Renal pelvis (tissue), 4 donors: ENCODE measurements around the gene KRT5. TPM values are rescaled to one million over a fixed set of nuclear protein-coding genes. Genes with fewer than 3 reads are reported as not detected.
"Not testable (repeated sequence)": the region's sequence is repeated elsewhere in the genome, so short reads cannot be mapped to it uniquely, and the experiment has no call there.

Source experiments
- DNase-seq: peaks from one replicate; pipeline ENCODE4 v3.0.0-alpha.2; 2013
- polyA plus RNA-seq, 3 donors: library from polyadenylated mRNA; unstranded; fragments of 120-200 nt; gene quantifications; one replicate each; pipeline ENCODE4 v1.2.1, GENCODE V29; 2013; ENCODE audit not compliant: insufficient read length in 3 of 3

Gene KRT5
- polyA plus RNA-seq, 3 donors = 0.44 to 1.1 (median 0.59) TPM

GRCh38 chr12:52496054-52496453, 24.1 kb downstream of the KRT5 start:
- no peak for DNase-seq

DNA sequence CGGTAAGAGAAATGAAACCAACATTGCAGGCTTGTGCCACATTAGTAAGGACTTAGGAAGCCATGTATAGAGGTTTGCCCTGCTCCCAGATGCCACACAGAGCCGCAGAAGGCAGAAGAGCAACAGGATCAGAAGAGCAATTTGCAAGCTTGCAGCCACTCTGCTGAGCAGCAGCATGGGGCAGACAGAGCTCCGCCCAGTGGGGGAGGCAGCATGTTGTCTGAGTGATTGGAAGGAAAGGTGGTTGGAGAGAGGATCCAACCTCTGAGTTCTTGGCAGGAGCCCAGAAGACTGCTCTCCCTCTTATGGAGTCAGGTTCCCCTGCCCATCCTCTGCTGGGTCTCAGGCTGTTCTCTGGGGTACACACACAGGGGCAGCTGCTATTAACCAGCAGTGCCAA, 24.8 kb downstream of the KRT5 start:
- DNase-seq = peak; percentile 33

DNA sequence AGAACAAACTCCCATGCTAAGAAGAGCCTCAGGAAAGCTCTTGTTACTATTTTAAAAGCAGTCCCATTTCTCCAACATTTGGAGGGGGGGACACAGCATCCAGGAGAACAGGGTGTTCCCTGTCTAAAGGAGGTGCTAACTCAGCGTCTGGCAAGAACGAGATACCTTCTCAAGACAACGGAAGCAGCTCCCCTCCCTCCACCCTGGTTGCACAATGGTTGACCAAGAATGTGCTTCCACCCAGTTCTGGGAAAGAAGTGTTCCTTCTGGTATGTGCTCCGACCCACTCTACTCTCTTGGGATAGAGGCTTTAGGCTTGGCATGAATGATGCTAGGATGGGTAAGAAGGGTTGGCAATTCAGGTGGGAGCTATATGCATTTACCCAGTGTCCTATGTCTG, 25.7 kb downstream of the KRT5 start:
- no peak for DNase-seq

GRCh38 chr12:52494100-52494499, 26.1 kb downstream of the KRT5 start:
- no peak for DNase-seq

DNA sequence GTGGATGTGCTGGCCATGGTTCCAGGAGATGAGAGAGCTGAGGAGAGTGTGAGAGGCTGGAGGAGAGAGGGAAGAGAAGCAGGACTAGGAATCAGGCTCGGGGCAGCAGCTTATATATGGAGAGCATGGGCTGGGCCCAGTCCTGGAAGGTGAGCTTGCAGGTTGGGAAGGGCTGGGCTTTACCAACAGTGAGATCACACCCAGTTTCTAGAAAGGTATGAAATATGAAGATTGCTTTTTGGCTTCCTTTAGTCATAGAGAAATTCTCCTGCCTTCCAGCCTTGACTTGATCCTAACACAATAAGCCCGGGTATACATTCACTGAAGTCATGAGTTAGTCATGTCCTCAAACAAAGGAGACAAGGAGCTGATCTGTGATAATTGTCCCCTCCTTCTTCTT, 27.0 kb downstream of the KRT5 start, which contains the start of gene KRT6A:
Gene KRT6A (minus strand): TSS at position 86 of the 400 bp plus-strand sequence. CDS start 69 bp downstream, at position 17.
- no peak for DNase-seq

DNA sequence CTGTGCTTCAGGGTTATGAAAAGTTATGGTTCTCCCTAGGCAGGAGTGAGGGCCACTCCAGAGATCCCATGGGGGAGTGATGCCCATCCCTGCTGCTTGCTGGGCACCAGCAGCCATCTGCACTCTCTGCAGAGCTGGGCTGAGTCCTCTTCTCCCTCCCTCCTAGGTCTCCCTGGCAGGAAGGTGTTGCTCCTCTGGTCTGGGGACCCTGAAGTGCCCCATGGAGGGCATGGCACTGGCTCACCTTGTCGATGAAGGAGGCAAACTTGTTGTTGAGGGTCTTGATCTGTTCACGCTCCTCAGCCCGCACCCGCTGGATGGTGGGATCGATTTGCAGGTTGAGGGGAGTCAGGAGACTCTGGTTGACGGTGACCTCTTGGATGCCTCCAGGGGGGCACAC, 27.8 kb downstream of the KRT5 start:
- not testable (repeated sequence) for DNase-seq

GRCh38 chr12:52491495-52491894, 28.7 kb downstream of the KRT5 start:
- DNase-seq = not testable (repeated sequence)

GRCh38 chr12:52488736-52489135, 31.5 kb downstream of the KRT5 start:
- no peak for DNase-seq

DNA sequence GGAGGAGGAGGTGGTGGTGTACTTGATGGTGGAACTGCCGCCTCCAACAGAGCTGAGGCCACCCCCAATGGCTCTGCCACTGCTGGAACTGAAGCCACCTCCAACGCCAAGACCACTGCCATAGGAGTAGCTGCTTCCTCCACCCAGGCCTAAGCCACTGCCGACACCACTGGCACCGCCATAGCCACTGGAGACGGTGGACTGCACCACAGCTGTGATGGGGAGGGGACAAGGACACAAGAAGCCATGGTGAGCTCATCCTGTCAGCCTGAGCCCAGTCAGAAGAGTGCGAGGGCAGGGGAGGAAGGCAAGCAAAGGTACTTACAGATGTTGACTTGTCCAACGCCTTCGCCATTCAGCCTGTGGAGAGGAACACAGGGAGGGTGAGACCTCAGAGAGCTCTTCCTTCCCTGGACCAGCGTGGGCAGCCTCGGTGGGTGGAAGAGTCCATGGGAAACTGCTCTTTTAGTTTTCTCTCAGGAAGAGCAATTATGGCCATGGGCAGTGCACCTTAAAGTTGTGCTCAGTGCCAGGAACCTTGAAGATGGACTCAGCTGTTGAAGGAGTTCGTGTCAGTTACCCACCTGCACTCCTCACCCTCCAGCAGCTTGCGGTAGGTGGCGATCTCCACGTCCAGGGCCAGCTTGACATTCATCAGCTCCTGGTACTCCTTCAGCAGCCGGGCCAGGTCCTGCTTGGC, 32.3 kb downstream of the KRT5 start:
- not testable (repeated sequence) for DNase-seq

- DNase-seq = no peak
Measured at GRCh38 chr12:52487211-52487610, 33.0 kb downstream of the KRT5 start.

- DNase-seq = no peak
Measured at GRCh38 chr12:52486166-52487105, 33.8 kb downstream of the KRT5 start.

- no peak for DNase-seq
Measured at GRCh38 chr12:52480073-52480472, 40.1 kb downstream of the KRT5 start.

DNA sequence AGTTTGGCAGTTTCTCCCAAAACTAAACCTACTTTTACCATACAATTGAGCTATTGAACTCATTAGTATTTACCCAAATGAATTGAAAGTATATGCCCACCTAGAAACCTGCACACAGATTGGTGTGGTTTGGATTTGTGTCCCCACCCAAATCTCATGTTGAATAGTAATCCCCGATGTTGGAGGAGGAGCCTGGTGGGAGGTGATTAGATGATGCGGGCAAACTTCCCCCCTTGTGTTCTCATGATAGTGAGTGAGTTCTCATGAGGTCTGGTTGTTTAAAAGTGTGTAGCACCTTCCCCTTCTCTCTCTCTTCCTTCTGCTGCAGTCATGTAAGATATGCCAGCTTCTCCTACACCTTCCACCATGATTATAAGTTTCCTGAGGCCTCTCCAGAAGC, 42.5 kb downstream of the KRT5 start:
- DNase-seq = no peak

GRCh38 chr12:52474212-52474611, 46.0 kb downstream of the KRT5 start:
- no peak for DNase-seq

DNA sequence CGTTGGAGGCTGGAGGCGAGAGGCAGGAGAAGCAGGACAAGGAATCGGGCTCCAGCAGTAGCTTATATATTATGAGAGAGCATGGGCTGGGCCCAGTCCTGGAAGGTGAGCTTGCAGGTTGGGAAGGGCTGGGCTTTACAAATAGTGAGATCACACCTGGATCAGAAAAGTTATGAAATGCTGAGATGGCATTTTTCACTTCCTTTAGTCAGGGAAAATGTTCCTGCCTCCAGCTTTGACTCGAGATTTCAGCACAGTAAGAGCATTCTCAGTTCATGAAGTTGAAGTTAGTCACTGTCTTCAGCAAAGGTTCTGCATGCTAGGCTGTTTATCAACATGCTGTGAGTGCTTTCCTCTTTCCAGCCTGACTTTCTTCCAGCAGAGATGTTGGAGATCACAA, 46.4 kb downstream of the KRT5 start, which contains the start of gene KRT6C:
Gene KRT6C (minus strand): TSS at position 38 of the 400 bp plus-strand sequence. CDS start 68 bp downstream, outside the sequence.
- no peak for DNase-seq

DNA sequence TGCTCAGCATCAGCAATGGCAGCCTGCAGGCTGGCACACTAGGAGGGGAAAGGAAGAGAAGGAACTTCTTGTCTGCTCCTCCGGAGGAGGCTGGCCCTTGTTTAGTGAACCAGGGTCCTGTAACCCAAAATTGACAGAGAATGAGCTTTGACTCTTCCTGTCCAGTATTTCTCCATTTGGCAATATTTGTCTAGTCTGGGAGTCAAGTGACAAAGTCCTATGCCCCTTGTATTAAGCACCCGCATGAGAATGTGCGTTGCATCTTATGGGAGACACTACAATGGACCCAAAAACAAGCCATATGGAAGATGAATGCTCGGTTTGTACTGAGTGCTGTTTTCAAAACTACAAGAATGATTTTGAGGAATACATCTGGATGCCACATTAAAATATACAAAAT, 50.3 kb downstream of the KRT5 start:
- no peak for DNase-seq

GRCh38 chr12:52464897-52465296, 55.3 kb downstream of the KRT5 start:
- no peak for DNase-seq

Other genes starting within 250 kb of the KRT5 start
- gene KRT86, start 245.7 kb downstream of the KRT5 start, polyA plus RNA-seq = not detected
- gene KRT81, start 228.9 kb downstream of the KRT5 start, polyA plus RNA-seq = under 1 TPM in 1 of 3 donors, not detected in 2; 0.11 TPM
- gene KRT83, start 199.0 kb downstream of the KRT5 start, polyA plus RNA-seq = not detected
- gene KRT85, start 152.9 kb downstream of the KRT5 start, polyA plus RNA-seq = not detected
- gene KRT84, start 134.7 kb downstream of the KRT5 start, polyA plus RNA-seq = not detected
- gene KRT82, start 114.1 kb downstream of the KRT5 start, polyA plus RNA-seq = not detected
- gene KRT75, start 86.0 kb downstream of the KRT5 start, polyA plus RNA-seq = not detected
- not detected for gene KRT6B, start 68.2 kb downstream of the KRT5 start, polyA plus RNA-seq
- gene KRT6C, start 46.6 kb downstream of the KRT5 start, polyA plus RNA-seq = not detected
- not detected for gene KRT6A, start 27.1 kb downstream of the KRT5 start, polyA plus RNA-seq
- gene KRT71, start 32.8 kb upstream of the KRT5 start, polyA plus RNA-seq = not detected
- gene KRT74, start 53.4 kb upstream of the KRT5 start, polyA plus RNA-seq = not detected
- gene KRT72, start 81.1 kb upstream of the KRT5 start, polyA plus RNA-seq = under 1 TPM in 1 of 3 donors, not detected in 2; 0.04 TPM
- gene KRT73, start 98.2 kb upstream of the KRT5 start, polyA plus RNA-seq = not detected
- not detected for gene KRT2, start 131.8 kb upstream of the KRT5 start, polyA plus RNA-seq
- gene KRT1, start 160.0 kb upstream of the KRT5 start, polyA plus RNA-seq = under 1 TPM; 0.12 to 0.24 (median 0.16) TPM
- gene KRT77, start 183.1 kb upstream of the KRT5 start, polyA plus RNA-seq = not detected